Thyroid gland (tissue), 4 donors: Measurements from ENCODE around the gene MARCHF2. TPM values are rescaled to one million over a fixed set of nuclear protein-coding genes. Genes with fewer than 3 reads are reported as not detected.

Source experiments
- DNase-seq, 2 donors: peaks; one replicate each; pipeline ENCODE4 v3.0.0-alpha.2; 2019
- H3K27ac ChIP-seq, 3 donors: fragments of 200-600 bp; sonication (generic); 1 replicate in 2 of 3; 2 replicates in 1 of 3; pipeline ENCODE4 v1.5.1; 2016 to 2019; ENCODE audit warnings: mild to moderate bottlenecking in 1 of 3, moderate library complexity in 1 of 3
- H3K27me3 ChIP-seq: fragments of 200-600 bp; sonication (generic); one replicate; pipeline ENCODE4 v1.5.1; 2019
- H3K36me3 ChIP-seq, 2 donors: fragments of 200-600 bp; sonication (generic); one replicate each; pipeline ENCODE4 v1.5.1; 2016 to 2019
- H3K4me1 ChIP-seq, 2 donors: fragments of 200-600 bp; sonication (generic); one replicate each; pipeline ENCODE4 v1.5.1; 2017 to 2019
- H3K4me3 ChIP-seq, 3 donors: fragments of 200-600 bp; sonication (generic); replicated peaks in 1 of 3; 1 replicate in 2 of 3; 2 replicates in 1 of 3; pipeline ENCODE4 v1.5.1; 2016; ENCODE audit warnings: mild to moderate bottlenecking in 1 of 3
- H3K9me3 ChIP-seq: fragments of 200-600 bp; sonication (generic); one replicate; pipeline ENCODE4 v1.5.1; 2017
- CTCF ChIP-seq, 6 experiments: fragments of 200-600 bp in 3 of 6; fragments of 450-650 bp in 3 of 6; sonication (generic) in 3 of 6; IDR thresholded peaks; one replicate each; pipeline ENCODE4 v1.5.1; 2016 to 2019; ENCODE audit warnings: antibody characterized with exemption in 6 of 6, mild to moderate bottlenecking in 2 of 6, inconsistent platforms in 1 of 6, moderate library complexity in 1 of 6
- POLR2A ChIP-seq, 2 donors: fragments of 450-650 bp; IDR thresholded peaks; one replicate each; pipeline ENCODE4 v1.6.1; 2017; ENCODE audit warnings: antibody characterized with exemption in 2 of 2, mild to moderate bottlenecking in 2 of 2, moderate library complexity in 1 of 2
- WGBS, 2 donors: methylation state at CpG; one replicate each; pipeline ENCODE4 v1.1.5; 2017; 5-methylcytosine and 5-hydroxymethylcytosine counted together
- intact Hi-C: fragments of 100-400 bp; cut with DNase I; formaldehyde crosslinking; loops from one replicate; pipeline ENCODE4 v1.15.1; 2023
- total RNA-seq, 4 donors: library from RNA; depleted of rRNA; stranded (reverse); fragments of >200 nt; gene quantifications; one replicate each; pipeline ENCODE4 v1.2.3, GENCODE V29; 2016

MARCHF2 gene
- total RNA-seq, 4 donors from 2014 or later = 168 to 245 (median 215) TPM

DNA sequence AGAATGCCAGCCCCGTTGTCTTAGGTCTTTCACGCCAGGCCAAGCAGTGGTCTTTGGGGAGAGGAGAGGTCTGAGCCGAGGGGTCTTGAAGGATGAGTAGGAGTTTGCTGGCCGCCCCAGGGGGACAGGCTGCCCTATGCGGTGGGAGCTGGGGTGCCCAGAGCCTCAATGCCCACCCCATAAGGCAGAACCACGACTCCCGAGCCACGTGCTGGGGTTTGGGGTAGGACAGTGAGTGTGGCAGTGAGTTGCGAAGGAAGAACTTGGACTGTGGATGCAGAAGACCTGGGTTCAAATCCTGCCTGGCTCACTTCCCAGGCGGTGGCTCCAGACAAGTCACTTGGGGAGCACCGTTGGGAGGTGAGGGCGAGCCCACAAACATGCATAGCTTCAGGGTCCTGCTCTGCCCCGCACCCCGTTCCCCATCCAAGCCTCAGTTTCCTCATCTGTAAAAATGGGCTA, 17.5 kb upstream of the MARCHF2 start:
- Histone ChIP-seq H3K4me3 (no peak overlapping the region), H3K27ac (peak overlapping the region; percentile 97 to 100 (median 100)), H3K36me3 (peaks cover 0 to 10% of the 10 kb centered on the region in 2 donors), H3K9me3 (no peaks in the 10 kb centered on the region), H3K4me1 (peaks cover 87 to 93% of the 10 kb centered on the region in 2 donors), H3K27me3 (no peaks in the 10 kb centered on the region)
- 88 to 99% methylated on average over 12 to 13 of the region's 14 CpGs for WGBS, 2 donors
- no peak for TF ChIP-seq POLR2A (IDR thresholded peaks at IDR 0.05)
- DNase-seq = no peak
- intact Hi-C loops = loop anchor here (5.0 kb wide), 1 partner anchor 38 kb away; no protein-coding TSS in a partner anchor

GRCh38 chr19:8396185-8396562, 16.9 kb upstream of the MARCHF2 start:
- Histone ChIP-seq H3K4me1 (peaks cover 83 to 89% of the 10 kb centered on the region in 2 donors), H3K4me3 (no peak overlapping the region), H3K27ac (peak overlapping the region; percentile 97 to 100 (median 100)), H3K9me3 (no peaks in the 10 kb centered on the region), H3K27me3 (no peaks in the 10 kb centered on the region), H3K36me3 (peaks cover 0 to 10% of the 10 kb centered on the region in 2 donors)
- TF ChIP-seq CTCF (IDR thresholded peaks at IDR 0.05) = no peak
- no peak for TF ChIP-seq POLR2A (IDR thresholded peaks at IDR 0.05)
- 73 to 75% methylated on average over 7 of the region's 7 CpGs for WGBS, 2 donors
- intact Hi-C loops = loop anchor here (5.0 kb wide), 1 partner anchor 39 kb away; no protein-coding TSS in a partner anchor
- no peak for DNase-seq

DNA sequence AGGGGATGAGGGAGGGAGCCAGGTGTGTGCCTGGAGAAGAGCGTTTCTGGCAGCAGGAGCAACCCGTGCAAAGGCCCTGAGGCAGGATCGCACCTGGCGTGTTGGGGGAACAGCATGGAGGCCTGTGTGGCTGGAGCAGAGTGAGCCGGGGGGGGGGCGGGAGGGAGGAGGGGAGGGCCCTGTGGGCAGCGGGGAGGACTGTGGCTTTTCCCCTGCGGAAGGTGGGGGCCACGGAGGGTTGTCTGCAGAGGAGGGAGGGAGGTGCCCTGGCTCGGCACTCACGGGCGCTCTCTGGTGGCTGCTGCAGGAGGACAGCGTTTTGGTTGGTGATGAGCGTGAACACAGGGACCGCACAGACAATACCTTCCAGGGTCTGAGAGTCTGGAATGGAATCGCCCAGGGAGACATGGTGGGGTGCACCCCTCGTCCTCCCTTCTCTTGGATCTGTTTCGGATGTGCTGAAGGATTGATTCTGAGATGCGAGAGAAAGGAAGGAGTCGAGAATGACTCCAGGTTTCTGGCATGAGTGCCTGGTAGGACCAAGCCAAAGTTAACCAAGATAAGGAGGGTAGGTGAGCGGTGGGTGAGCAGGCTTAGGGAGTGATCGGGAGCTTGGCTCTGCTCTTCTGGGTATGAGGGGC, 16.4 kb upstream of the MARCHF2 start:
- Histone ChIP-seq H3K4me1 (peaks cover 78 to 84% of the 10 kb centered on the region in 2 donors), H3K9me3 (no peaks in the 10 kb centered on the region), H3K27ac (peak overlapping the region; percentile 97 to 100 (median 100)), H3K36me3 (peaks cover 1 to 12% of the 10 kb centered on the region in 2 donors), H3K27me3 (no peaks in the 10 kb centered on the region), H3K4me3 (no peak overlapping the region)
- WGBS, 2 donors = 53 to 61% methylated on average over 19 to 20 of the region's 22 CpGs
- TF ChIP-seq POLR2A (IDR thresholded peaks at IDR 0.05) (no peak), CTCF (IDR thresholded peaks at IDR 0.05) (peak in 5 of 6 experiments; percentile 34 to 53 (median 46))
- DNase-seq = peak; percentile 63 to 74
- intact Hi-C loops = loop anchor here (5.0 kb wide), 1 partner anchor 39 kb away; no protein-coding TSS in a partner anchor

DNA sequence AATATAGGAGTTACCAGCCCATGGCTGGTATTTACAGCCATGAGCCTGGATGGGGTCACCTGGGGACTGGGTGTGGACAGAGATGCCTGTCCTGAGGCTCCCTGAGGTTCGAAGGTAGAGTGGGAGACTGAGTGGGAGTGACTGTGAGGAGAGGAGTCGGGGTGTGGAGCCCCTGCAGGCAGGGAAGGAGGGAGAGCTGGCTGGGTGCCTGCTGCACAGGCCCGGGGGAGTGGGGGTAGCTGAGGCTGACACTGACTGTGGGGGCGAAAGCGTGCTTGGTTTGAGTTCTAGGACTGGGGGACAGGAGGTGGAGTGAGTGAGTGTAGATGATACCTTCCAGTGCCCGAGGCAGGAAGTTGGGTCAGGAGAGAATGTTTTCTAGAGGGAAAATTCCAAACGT, 15.8 kb upstream of the MARCHF2 start:
- peak in 1 of 2 donors; percentile 40 for DNase-seq
- Histone ChIP-seq H3K27ac (peak overlapping the region; percentile 97 to 100 (median 100)), H3K9me3 (no peaks in the 10 kb centered on the region), H3K36me3 (peaks cover 7 to 17% of the 10 kb centered on the region in 2 donors), H3K4me3 (no peak overlapping the region), H3K4me1 (peaks cover 72 to 78% of the 10 kb centered on the region in 2 donors), H3K27me3 (no peaks in the 10 kb centered on the region)
- TF ChIP-seq CTCF (IDR thresholded peaks at IDR 0.05) (no peak), POLR2A (IDR thresholded peaks at IDR 0.05) (no peak)
- 15 to 28% methylated on average over 7 of the region's 7 CpGs for WGBS, 2 donors
- intact Hi-C loops = loop anchor here (5.0 kb wide), 1 partner anchor 40 kb away; no protein-coding TSS in a partner anchor

DNA sequence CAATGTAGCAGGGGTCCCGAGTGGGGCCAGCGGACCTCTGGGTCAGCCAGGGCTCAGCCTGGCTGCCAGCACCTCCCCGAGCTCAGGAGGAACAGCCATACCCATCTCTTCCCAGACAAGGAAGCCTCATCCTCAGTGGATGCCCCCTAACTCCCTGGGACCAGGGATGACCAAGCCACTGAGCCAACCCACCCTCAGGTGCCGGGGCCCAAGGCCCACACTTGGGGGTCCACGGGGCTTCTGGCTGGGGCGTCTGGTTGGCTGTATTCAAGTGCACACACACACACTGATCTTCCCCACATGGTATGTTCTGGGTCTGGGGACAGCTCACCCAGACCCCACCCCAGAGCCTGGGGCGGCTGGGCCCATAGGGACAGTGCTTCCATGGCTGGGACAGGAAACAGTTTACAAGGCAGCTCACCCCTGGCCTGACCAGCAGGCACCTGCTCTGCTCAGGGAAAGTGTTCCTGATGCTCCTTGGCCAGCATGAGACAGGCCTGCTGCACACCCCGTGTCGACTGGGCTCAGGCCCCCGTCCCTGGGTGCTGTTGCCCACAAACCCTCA, 15.3 kb upstream of the MARCHF2 start:
- Histone ChIP-seq H3K27me3 (no peaks in the 10 kb centered on the region), H3K9me3 (no peaks in the 10 kb centered on the region), H3K4me1 (peaks cover 66 to 73% of the 10 kb centered on the region in 2 donors), H3K36me3 (peaks cover 11 to 23% of the 10 kb centered on the region in 2 donors), H3K27ac (peak overlapping the region; percentile 97 to 100 (median 100)), H3K4me3 (no peak overlapping the region)
- WGBS, 2 donors = 49 to 62% methylated on average over 4 to 9 of the region's 10 CpGs
- intact Hi-C loops = loop anchor here (5.0 kb wide), 1 partner anchor 41 kb away; no protein-coding TSS in a partner anchor
- TF ChIP-seq CTCF (IDR thresholded peaks at IDR 0.05) = no peak
- no peak for TF ChIP-seq POLR2A (IDR thresholded peaks at IDR 0.05)
- no peak for DNase-seq
